Measurements from ENCODE around the gene MBNL3. TPM values are rescaled to one million over a fixed set of nuclear protein-coding genes. Genes with fewer than 3 reads are reported as not detected.

The MBNL3 gene
- total RNA-seq, 1 experiment from 2014 or later: 2.6 TPM

GRCh38 chrX:132489578-132490419 lies 961 bp upstream of the MBNL3 start:
- no peak overlapping the region for H3K4ac ChIP-seq (ENCODE audit: low read depth, low read length)
- H2BK120ac ChIP-seq (ENCODE audit: low read depth, low read length, poor library complexity, severe bottlenecking): no peak overlapping the region
- H2BK5ac ChIP-seq (ENCODE audit: insufficient read length, low read length): no peak overlapping the region
- H3K23ac ChIP-seq (ENCODE audit: insufficient read length, low read depth, low read length): no peak overlapping the region
- Mint-ChIP-seq H3K4me1 (peaks cover 12 to 18% of the 10 kb centered on the region in 2 experiments), H3K36me3 (ENCODE audit: insufficient read depth in 1 of 3, low read depth in 3 of 3) (no peaks in the 10 kb centered on the region), H3K4me3 (peak overlapping the region; percentile 85 to 94), H3K9me3 (no peaks in the 10 kb centered on the region), H3K27me3 (ENCODE audit: low read depth) (peaks cover 66% of the 10 kb centered on the region), H3K27ac (peak overlapping the region in 2 of 3 experiments; percentile 86 to 98; a peak in 3 of 7 replicates)
- no peak overlapping the region for H2BK20ac ChIP-seq (ENCODE audit: low read depth, low read length, poor library complexity, severe bottlenecking)
- TF ChIP-seq, protein P1, sequence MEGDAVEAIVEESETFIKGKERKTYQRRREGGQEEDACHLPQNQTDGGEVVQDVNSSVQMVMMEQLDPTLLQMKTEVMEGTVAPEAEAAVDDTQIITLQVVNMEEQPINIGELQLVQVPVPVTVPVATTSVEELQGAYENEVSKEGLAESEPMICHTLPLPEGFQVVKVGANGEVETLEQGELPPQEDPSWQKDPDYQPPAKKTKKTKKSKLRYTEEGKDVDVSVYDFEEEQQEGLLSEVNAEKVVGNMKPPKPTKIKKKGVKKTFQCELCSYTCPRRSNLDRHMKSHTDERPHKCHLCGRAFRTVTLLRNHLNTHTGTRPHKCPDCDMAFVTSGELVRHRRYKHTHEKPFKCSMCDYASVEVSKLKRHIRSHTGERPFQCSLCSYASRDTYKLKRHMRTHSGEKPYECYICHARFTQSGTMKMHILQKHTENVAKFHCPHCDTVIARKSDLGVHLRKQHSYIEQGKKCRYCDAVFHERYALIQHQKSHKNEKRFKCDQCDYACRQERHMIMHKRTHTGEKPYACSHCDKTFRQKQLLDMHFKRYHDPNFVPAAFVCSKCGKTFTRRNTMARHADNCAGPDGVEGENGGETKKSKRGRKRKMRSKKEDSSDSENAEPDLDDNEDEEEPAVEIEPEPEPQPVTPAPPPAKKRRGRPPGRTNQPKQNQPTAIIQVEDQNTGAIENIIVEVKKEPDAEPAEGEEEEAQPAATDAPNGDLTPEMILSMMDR (conservative IDR thresholded peaks at IDR 0.05): no peak
- H3K9ac ChIP-seq (ENCODE audit: extremely low read depth, insufficient read length, low read length): peak overlapping the region; percentile 68
- H3K14ac ChIP-seq (ENCODE audit: insufficient read depth, low read length): peak overlapping the region; percentile 93
- H4K91ac ChIP-seq (ENCODE audit: insufficient read length, low read depth, low read length): no peak overlapping the region
- H4K5ac ChIP-seq (ENCODE audit: insufficient read length, low read depth, low read length): no peak overlapping the region
- no peaks in the 10 kb centered on the region for H3K9me3 ChIP-seq (ENCODE audit: control insufficient read depth, low read depth, low read length)
- H4K20me1 ChIP-seq (ENCODE audit: control insufficient read depth, insufficient read depth, insufficient read length): no peaks in the 10 kb centered on the region
- H2AK5ac ChIP-seq (ENCODE audit: insufficient read length, low read length): no peak overlapping the region
- no peak overlapping the region for H3K56ac ChIP-seq (ENCODE audit: insufficient read length, low read depth, low read length)
- WGBS (ENCODE audit: extremely low coverage, insufficient read length, low lambda C conversion rate): no CpG with 5 or more reads among the region's 86 CpGs
- H2AFZ ChIP-seq (ENCODE audit: low read length): no peak overlapping the region
- H3K4me1 ChIP-seq (ENCODE audit: insufficient read depth, low read length): no peaks in the 10 kb centered on the region
- H2BK15ac ChIP-seq (ENCODE audit: low read depth, low read length): no peak overlapping the region
- no peak overlapping the region for H3T11ph ChIP-seq (ENCODE audit: low read length)
- peak; percentile 38 for DNase-seq
- peak overlapping the region; percentile 56 for H3K18ac ChIP-seq (ENCODE audit: insufficient read length, low read depth, low read length)
- H3K27me3 ChIP-seq (ENCODE audit: insufficient read depth, low read length): peaks cover 3% of the 10 kb centered on the region; the same call in 1 of the 2 replicates
- no peaks in the 10 kb centered on the region for H3K79me2 ChIP-seq (ENCODE audit: insufficient read depth, low read length)
- peak overlapping the region; percentile 88 for H3K4me2 ChIP-seq (ENCODE audit: insufficient read depth, insufficient read length, low read length)
- H3K79me1 ChIP-seq (ENCODE audit: insufficient read depth, low read depth, low read length, poor library complexity, severe bottlenecking): no peaks in the 10 kb centered on the region
- H3K27ac ChIP-seq (ENCODE audit: insufficient read length, low read depth, low read length): no peak overlapping the region
- peaks cover 19% of the 10 kb centered on the region for H3K23me2 ChIP-seq (ENCODE audit: insufficient read length, low read depth, low read length, poor library complexity, severe bottlenecking)
- H2BK12ac ChIP-seq (ENCODE audit: insufficient read length, low read depth, low read length): no peak overlapping the region
- H4K8ac ChIP-seq (replicated peaks; ENCODE audit: insufficient read length, low read depth, low read length): no peak overlapping the region
